Neural crest cell (in vitro differentiated cells): Measurements from ENCODE around the gene HAL. TPM values are rescaled to one million over a fixed set of nuclear protein-coding genes. Genes with fewer than 3 reads are reported as not detected.

Experiments
- DNase-seq: peaks from one replicate; pipeline ENCODE4 v3.0.0; 2021; ENCODE audit warnings: low read depth, mixed read lengths, low spot score
- H3K27ac Mint-ChIP-seq: one replicate; pipeline ENCODE4 v1.8.0; 2021; ENCODE audit warnings: mild to moderate bottlenecking, mixed read lengths; ENCODE audit not compliant: unreplicated experiment
- H3K27me3 Mint-ChIP-seq: 2 replicates; pipeline ENCODE4 v1.8.0; 2021; ENCODE audit warnings: low read depth, mild to moderate bottlenecking, mixed read lengths
- H3K36me3 Mint-ChIP-seq: 2 replicates; pipeline ENCODE4 v1.8.0; 2021; ENCODE audit warnings: low read depth, mild to moderate bottlenecking, mixed read lengths
- H3K4me1 Mint-ChIP-seq: 2 replicates; pipeline ENCODE4 v1.8.0; 2021; ENCODE audit warnings: mixed read lengths
- H3K4me3 Mint-ChIP-seq: one replicate; pipeline ENCODE4 v1.8.0; 2021; ENCODE audit warnings: mild to moderate bottlenecking, mixed read lengths
- H3K9me3 Mint-ChIP-seq: 2 replicates; pipeline ENCODE4 v1.8.0; 2021; ENCODE audit warnings: mixed read lengths
- total RNA-seq: library from RNA; stranded (reverse); gene quantifications from 2 replicates; pipeline ENCODE4 v1.2.1, GENCODE V29; 2021
- TF ChIP-seq, protein P1 (sequence below): fragments of 200-600 bp; sonication (generic); conservative IDR thresholded peaks from 2 replicates; pipeline ENCODE4 v1.5.0; 2021; ENCODE audit warnings: antibody characterized with exemption, mild to moderate bottlenecking

The HAL gene
- total RNA-seq, 1 donor from 2014 or later, result 0.65 TPM

DNA sequence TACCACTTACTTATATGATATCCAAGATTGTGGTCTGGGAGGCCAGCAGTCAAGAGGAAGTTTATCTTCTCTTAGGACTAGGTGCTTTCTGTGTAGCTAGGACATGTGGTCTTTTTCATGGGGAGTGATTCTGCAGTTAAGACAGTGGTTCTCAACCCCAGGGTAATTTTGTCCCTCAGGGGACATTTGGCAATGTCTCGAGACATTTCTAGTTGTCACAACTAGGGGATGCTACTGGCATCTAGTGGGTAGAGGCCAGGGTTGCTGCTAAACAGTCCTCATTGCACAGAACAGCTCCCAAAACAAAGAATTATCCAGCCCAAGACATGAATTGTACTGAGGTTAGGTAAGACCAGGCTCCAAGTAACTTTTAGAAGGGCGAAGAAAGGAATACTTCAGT, 33.0 kb downstream of the HAL start:
- no peaks in the 10 kb centered on the region for H3K4me1 Mint-ChIP-seq
- TF ChIP-seq, protein P1, sequence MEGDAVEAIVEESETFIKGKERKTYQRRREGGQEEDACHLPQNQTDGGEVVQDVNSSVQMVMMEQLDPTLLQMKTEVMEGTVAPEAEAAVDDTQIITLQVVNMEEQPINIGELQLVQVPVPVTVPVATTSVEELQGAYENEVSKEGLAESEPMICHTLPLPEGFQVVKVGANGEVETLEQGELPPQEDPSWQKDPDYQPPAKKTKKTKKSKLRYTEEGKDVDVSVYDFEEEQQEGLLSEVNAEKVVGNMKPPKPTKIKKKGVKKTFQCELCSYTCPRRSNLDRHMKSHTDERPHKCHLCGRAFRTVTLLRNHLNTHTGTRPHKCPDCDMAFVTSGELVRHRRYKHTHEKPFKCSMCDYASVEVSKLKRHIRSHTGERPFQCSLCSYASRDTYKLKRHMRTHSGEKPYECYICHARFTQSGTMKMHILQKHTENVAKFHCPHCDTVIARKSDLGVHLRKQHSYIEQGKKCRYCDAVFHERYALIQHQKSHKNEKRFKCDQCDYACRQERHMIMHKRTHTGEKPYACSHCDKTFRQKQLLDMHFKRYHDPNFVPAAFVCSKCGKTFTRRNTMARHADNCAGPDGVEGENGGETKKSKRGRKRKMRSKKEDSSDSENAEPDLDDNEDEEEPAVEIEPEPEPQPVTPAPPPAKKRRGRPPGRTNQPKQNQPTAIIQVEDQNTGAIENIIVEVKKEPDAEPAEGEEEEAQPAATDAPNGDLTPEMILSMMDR, result peak; percentile 30
- H3K9me3 Mint-ChIP-seq, result no peaks in the 10 kb centered on the region
- H3K36me3 Mint-ChIP-seq, result no peaks in the 10 kb centered on the region
- DNase-seq, result no peak
- peaks cover 2% of the 10 kb centered on the region for H3K27me3 Mint-ChIP-seq
- no peak overlapping the region for H3K4me3 Mint-ChIP-seq
- no peak overlapping the region for H3K27ac Mint-ChIP-seq

DNA sequence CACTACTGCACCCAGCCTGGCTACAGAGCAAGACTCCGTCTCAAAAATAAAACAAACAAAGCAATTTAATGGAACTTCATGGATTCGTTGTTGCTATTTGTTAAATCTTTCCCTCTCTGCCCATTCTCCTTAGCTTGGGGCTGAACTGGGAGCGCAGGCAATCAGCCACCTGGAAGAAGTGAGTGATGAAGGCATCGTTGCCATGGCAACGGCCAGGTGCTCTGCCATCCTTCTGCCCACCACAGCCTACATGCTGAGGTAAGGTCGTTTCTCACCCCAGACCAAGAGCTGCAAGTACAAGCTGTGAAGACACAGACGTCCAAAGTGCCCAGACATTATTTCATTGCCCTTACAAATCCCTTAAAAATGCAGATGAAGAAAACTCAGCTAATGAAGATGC, 33.9 kb downstream of the HAL start:
- TF ChIP-seq, protein P1, result no peak
- H3K27me3 Mint-ChIP-seq, result peaks cover 2% of the 10 kb centered on the region

DNA sequence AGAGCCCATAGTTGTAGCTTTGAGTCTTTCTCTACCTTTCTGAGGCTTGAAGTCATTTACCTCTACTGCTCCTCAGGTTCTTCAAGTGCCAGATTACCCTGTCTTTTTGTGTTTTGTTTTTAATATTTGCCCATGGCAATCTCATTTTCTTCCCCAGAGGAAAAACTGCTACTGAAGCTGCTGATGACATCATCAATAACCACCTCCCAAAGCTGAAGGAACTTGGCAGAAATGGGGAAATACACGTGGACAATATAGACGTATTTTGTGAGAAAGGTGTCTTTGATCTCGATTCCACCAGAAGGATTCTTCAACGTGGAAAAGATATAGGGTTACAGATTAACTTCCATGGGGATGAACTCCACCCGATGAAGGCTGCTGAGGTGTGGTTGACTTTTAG, 35.9 kb downstream of the HAL start:
- H3K9me3 Mint-ChIP-seq, result no peaks in the 10 kb centered on the region
- TF ChIP-seq, protein P1, result no peak

More for the DNA sequence above, 33.9 kb downstream of the HAL start:
- H3K27ac Mint-ChIP-seq, result no peak overlapping the region
- H3K4me3 Mint-ChIP-seq, result no peak overlapping the region
- H3K4me1 Mint-ChIP-seq, result no peaks in the 10 kb centered on the region
- no peak for DNase-seq
- no peaks in the 10 kb centered on the region for H3K36me3 Mint-ChIP-seq
- H3K9me3 Mint-ChIP-seq, result no peaks in the 10 kb centered on the region

DNA sequence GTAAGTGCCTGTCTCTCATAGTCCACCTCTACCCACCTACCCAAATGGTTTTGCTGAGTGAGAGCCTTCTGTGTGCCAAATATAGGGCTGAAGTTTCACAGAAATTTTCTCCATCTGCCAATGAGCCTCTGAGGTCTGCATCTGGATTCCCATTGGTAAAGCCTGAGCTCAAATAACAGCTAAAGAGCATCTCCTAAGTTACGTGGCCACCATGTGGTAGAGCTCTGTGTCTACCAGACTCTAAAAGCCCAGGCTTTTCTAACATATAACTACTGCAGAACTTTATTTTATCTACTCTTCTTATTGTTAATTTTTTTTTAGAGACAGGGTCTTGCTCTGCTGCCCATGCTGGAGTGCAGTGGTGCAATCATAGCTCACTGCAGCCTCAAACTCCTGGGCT, 37.0 kb downstream of the HAL start:
- no peak overlapping the region for H3K4me3 Mint-ChIP-seq
- no peaks in the 10 kb centered on the region for H3K9me3 Mint-ChIP-seq
- H3K36me3 Mint-ChIP-seq, result no peaks in the 10 kb centered on the region
- H3K27ac Mint-ChIP-seq, result no peak overlapping the region
- peaks cover 2% of the 10 kb centered on the region for H3K27me3 Mint-ChIP-seq
- DNase-seq, result no peak
- H3K4me1 Mint-ChIP-seq, result no peaks in the 10 kb centered on the region
- TF ChIP-seq, protein P1, result no peak

More for the DNA sequence above, 35.9 kb downstream of the HAL start:
- Mint-ChIP-seq H3K27me3 (peaks cover 2% of the 10 kb centered on the region), H3K4me3 (no peak overlapping the region), H3K4me1 (no peaks in the 10 kb centered on the region), H3K27ac (no peak overlapping the region), H3K36me3 (no peaks in the 10 kb centered on the region)
- no peak for DNase-seq

DNA sequence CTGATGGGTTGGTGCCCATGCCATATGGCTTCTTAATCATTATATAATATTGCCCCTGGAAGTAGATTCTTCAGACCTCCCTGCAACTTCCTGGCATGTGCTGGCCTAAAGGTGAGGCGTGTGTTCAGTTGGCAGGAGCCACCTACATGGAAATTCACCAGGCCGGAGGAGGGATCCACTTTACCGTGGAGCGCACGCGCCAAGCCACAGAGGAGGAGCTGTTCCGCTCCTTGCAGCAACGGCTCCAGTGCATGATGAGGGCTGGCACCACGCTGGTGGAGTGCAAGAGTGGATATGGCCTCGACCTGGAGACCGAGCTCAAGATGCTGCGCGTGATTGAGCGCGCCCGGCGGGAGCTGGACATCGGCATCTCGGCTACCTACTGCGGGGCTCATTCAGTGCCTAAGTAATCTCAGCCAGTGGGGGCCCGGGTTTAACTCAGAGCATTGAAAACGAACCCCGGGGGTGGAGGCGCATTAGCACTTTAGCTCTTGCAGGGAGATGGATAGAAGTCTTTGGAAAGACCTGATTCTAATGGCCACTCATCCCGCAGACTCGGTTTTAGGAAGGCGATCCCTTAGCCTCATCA, 39.5 kb downstream of the HAL start:
- H3K4me3 Mint-ChIP-seq, result no peak overlapping the region
- H3K27me3 Mint-ChIP-seq, result peaks cover 10% of the 10 kb centered on the region
- TF ChIP-seq, protein P1, result no peak
- H3K9me3 Mint-ChIP-seq, result no peaks in the 10 kb centered on the region
- DNase-seq, result no peak
- H3K36me3 Mint-ChIP-seq, result no peaks in the 10 kb centered on the region
- H3K27ac Mint-ChIP-seq, result no peak overlapping the region
- H3K4me1 Mint-ChIP-seq, result no peaks in the 10 kb centered on the region
